Memory B cell (primary cell): ENCODE measurements around the gene OR52A1.
"Not testable (repeated sequence)": the region's sequence is repeated elsewhere in the genome, so short reads cannot be mapped to it uniquely, and the experiment has no call there.

Source experiments
- ATAC-seq: fragments of 150-1000 bp; cut with Tn5 transposase; 2 replicates; pipeline ENCODE4 v1.10.0; 2021; ENCODE audit warnings: low read depth, mild to moderate bottlenecking, moderate library complexity
- DNase-seq, 2 donors: peaks; one replicate each; pipeline ENCODE4 v3.0.0; 2022; ENCODE audit warnings: low spot score in 2 of 2
- H3K27ac Mint-ChIP-seq: one replicate; pipeline ENCODE4 v1.8.0; 2022; ENCODE audit warnings: mild to moderate bottlenecking, moderate library complexity, mixed read lengths
- H3K27me3 Mint-ChIP-seq: one replicate; pipeline ENCODE4 v1.8.0; 2022; ENCODE audit warnings: mixed read lengths
- H3K36me3 Mint-ChIP-seq: one replicate; pipeline ENCODE4 v1.8.0; 2022; ENCODE audit warnings: mild to moderate bottlenecking, mixed read lengths
- H3K4me1 Mint-ChIP-seq: one replicate; pipeline ENCODE4 v1.8.0; 2022; ENCODE audit warnings: mixed read lengths
- H3K4me3 Mint-ChIP-seq: one replicate; pipeline ENCODE4 v1.8.0; 2022; ENCODE audit warnings: mild to moderate bottlenecking, moderate library complexity, mixed read lengths
- H3K9me3 Mint-ChIP-seq: one replicate; pipeline ENCODE4 v1.8.0; 2022; ENCODE audit warnings: mixed read lengths

OR52A1 gene

DNA sequence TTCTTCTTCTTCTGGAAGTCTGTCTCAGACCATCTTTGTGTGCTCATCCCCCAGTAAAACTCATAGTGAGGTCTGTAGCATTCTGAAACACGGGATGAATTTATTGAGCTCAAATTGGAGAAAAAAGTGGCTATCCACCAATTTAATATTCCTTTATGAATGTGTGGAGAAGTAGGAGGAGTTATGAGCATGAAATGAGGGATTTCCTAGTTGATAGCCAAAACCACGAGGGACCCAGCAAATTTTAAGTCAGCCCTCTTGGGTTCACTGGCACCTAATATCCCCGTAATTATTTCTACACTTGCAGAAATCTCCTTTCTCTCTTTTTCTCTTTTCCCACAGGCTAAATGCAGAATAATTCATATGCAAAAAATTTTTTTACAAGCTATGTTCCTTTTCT is at the start of gene OR52A1:
Gene OR52A1, minus strand, starts transcription at position 101 of the 400 bp plus-strand sequence. CDS start 2,388 bp downstream, outside the sequence.
- no peak for ATAC-seq
- no peak within 1 kb of the TSS for H3K4me3 Mint-ChIP-seq
- H3K9me3 Mint-ChIP-seq = no peaks in the 10 kb centered on the region
- no peaks in the 10 kb centered on the region for H3K36me3 Mint-ChIP-seq
- H3K4me1 Mint-ChIP-seq = no peaks in the 10 kb centered on the region
- no peak within 1 kb of the TSS for H3K27ac Mint-ChIP-seq
- no peak for DNase-seq
- peaks cover 2% of the 10 kb centered on the region for H3K27me3 Mint-ChIP-seq

DNA sequence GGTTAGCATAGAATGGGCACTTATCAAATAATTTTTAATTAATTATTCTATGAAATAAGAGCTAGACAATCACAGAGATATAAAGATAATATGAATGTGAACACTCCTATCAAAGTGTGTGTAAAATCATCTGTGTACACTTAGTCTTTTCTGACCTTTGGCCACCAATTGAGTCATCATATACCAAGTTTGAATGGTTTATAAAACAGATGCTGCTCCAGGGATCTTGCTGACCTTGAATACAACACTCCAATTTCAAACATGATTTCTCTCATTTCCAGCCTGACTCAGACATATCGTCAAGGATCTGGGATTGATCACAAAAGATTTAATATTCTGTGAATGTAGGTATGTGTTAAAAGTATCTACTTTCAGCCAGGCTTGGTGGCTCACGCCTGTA is 48.8 kb upstream of the OR52A1 start:
- peaks cover 5% of the 10 kb centered on the region for H3K27me3 Mint-ChIP-seq
- no peak for DNase-seq
- no peak for ATAC-seq
- no peak overlapping the region for H3K4me3 Mint-ChIP-seq
- H3K4me1 Mint-ChIP-seq = no peaks in the 10 kb centered on the region
- no peak overlapping the region for H3K27ac Mint-ChIP-seq
- H3K9me3 Mint-ChIP-seq = no peaks in the 10 kb centered on the region
- no peaks in the 10 kb centered on the region for H3K36me3 Mint-ChIP-seq

DNA sequence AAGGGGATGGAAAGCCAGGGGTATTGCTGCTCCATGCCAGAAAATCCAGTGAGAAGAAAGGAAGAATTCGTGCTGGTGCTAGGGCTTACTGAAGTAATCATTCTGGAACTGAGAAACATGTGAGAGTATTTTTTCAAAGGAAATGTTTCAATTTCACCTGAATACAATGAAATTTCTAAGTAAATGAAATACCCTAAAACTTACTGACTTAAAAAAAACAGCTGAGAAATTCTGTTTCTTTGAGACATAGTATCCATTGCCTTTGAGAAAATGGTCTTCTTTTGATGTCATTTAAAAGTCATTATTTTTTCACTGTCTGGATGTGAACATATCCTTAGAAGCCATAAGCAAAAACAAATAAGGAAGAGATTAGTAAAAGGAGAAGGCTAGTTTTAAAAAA is 46.0 kb upstream of the OR52A1 start, which contains the start of gene OR51V1:
Gene OR51V1, minus strand, starts transcription at position 101 of the 400 bp plus-strand sequence. Its CDS starts 0 bp downstream, at position 101.
- Mint-ChIP-seq H3K9me3 (no peaks in the 10 kb centered on the region), H3K27me3 (peaks cover 5% of the 10 kb centered on the region)
- ATAC-seq = no peak

DNA sequence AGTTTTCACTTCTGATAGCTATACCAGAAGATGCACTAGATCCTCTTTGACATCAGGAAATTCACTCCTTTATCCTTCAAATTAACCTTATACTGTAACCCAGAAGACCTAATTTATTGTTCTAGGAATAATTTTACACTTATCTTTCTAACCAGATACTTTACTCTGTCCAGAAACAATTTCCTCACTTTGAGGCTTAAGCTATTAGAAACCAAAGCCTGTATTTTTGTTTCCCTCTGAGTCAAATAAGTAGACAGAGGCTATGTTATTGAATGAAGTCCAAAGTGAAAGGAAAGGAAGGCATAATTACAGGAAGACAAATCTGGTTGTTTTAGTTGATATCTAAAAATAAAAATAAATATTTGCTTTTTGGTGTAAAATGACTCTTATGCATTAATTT is 43.7 kb upstream of the OR52A1 start:
- H3K9me3 Mint-ChIP-seq = no peaks in the 10 kb centered on the region
- H3K4me1 Mint-ChIP-seq = no peaks in the 10 kb centered on the region
- H3K27me3 Mint-ChIP-seq = peaks cover 5% of the 10 kb centered on the region
- no peak for DNase-seq
- no peak for ATAC-seq
- H3K27ac Mint-ChIP-seq = no peak overlapping the region
- H3K36me3 Mint-ChIP-seq = no peaks in the 10 kb centered on the region
- H3K4me3 Mint-ChIP-seq = no peak overlapping the region

More for the DNA sequence above, 46.0 kb upstream of the OR52A1 start, which contains the start of gene OR51V1:
- H3K4me1 Mint-ChIP-seq = no peaks in the 10 kb centered on the region
- no peak within 1 kb of the TSS for H3K27ac Mint-ChIP-seq
- H3K4me3 Mint-ChIP-seq = no peak within 1 kb of the TSS
- H3K36me3 Mint-ChIP-seq = no peaks in the 10 kb centered on the region
- DNase-seq = no peak

DNA sequence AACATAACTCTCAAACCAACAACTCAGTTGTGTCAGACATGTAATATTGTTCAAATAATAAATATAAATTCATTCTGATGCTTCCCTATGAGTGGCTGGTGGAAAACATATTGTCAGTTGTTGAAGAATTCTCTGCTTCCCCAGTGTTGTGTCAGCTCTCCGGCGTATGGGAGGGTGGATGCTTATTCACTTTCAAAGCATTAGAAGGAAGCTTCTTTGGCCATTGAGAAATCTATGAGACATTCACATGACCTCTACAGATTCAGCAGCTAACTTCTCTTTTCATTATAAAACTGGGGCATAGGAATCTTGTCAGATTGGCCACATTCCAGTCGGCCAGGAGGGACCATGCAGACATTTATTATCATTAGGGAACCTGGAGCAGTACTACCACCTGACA is 43.0 kb upstream of the OR52A1 start:
- no peaks in the 10 kb centered on the region for H3K4me1 Mint-ChIP-seq
- H3K4me3 Mint-ChIP-seq = no peak overlapping the region
- H3K36me3 Mint-ChIP-seq = no peaks in the 10 kb centered on the region
- H3K27ac Mint-ChIP-seq = no peak overlapping the region
- no peak for DNase-seq
- peaks cover 2% of the 10 kb centered on the region for H3K9me3 Mint-ChIP-seq
- ATAC-seq = no peak
- peaks cover 5% of the 10 kb centered on the region for H3K27me3 Mint-ChIP-seq

DNA sequence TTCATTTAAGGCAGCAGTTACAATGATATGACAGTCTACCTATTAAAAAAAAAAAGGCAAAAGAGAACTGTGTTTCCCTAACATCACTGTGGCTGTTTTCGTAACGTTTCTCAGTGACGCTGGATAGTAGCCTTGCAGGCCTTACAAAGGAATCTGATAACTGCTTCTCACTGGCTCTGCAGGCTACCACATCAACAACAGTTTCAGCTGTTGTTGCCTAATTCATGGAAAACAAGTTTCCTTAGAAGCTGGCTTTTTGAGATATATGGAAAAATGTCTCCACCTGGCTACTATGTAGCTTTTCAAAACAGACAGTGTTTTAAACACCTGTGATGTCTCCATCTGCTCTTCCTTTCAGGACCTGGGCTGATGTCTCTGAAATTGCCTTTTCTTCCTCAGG is 42.2 kb upstream of the OR52A1 start:
- Mint-ChIP-seq H3K27me3 (peaks cover 4% of the 10 kb centered on the region), H3K9me3 (peaks cover 2% of the 10 kb centered on the region), H3K36me3 (no peaks in the 10 kb centered on the region), H3K4me3 (no peak overlapping the region), H3K4me1 (no peaks in the 10 kb centered on the region), H3K27ac (no peak overlapping the region)
- DNase-seq (no peak), ATAC-seq (no peak)

DNA sequence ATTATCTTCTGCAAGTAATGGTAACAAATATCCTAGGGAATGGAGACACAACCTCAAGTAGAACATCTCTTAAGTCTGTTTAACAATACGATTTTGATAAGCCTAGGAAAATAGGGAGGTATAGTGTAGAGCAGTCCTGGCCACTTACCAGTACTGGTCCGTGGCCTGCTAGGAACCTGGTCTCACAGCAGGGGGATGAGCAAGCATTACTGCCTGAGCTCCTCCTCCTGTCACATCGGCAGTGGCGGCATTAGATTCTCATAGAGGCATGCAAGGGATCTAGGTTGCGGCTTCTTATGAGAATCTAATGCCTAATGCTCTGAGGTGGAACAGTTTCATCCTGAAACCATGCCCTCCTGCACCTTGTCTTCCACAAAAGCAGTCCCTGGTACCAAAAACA is 41.5 kb upstream of the OR52A1 start:
- H3K4me1 Mint-ChIP-seq = no peaks in the 10 kb centered on the region
- no peak overlapping the region for H3K27ac Mint-ChIP-seq
- peaks cover 4% of the 10 kb centered on the region for H3K27me3 Mint-ChIP-seq
- no peaks in the 10 kb centered on the region for H3K36me3 Mint-ChIP-seq
- H3K4me3 Mint-ChIP-seq = no peak overlapping the region
- H3K9me3 Mint-ChIP-seq = peaks cover 4% of the 10 kb centered on the region
- ATAC-seq (no peak), DNase-seq (no peak)

DNA sequence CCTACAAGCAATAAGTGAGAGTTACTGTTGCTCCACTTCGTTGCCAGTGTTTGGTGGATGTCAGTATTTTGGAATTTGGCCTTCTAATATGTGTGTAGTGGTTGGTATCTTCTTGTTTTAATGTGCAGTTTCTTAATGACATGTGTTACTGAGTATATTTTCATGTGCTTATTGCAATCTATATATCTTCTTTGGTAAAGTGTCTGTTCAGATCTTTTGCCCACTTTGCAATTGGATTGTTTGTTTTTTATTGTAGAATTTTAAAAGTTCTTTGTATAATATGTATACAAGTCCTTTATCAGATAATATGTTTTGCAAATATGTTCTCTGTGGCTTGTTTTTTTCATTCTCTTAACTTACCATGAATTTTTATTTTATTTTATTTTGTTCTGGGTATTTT is 38.2 kb upstream of the OR52A1 start:
- DNase-seq (no peak), ATAC-seq (no peak)
- H3K9me3 Mint-ChIP-seq = peaks cover 7% of the 10 kb centered on the region
- no peak overlapping the region for H3K27ac Mint-ChIP-seq
- H3K27me3 Mint-ChIP-seq = no peaks in the 10 kb centered on the region
- no peaks in the 10 kb centered on the region for H3K36me3 Mint-ChIP-seq
- no peaks in the 10 kb centered on the region for H3K4me1 Mint-ChIP-seq
- no peak overlapping the region for H3K4me3 Mint-ChIP-seq

DNA sequence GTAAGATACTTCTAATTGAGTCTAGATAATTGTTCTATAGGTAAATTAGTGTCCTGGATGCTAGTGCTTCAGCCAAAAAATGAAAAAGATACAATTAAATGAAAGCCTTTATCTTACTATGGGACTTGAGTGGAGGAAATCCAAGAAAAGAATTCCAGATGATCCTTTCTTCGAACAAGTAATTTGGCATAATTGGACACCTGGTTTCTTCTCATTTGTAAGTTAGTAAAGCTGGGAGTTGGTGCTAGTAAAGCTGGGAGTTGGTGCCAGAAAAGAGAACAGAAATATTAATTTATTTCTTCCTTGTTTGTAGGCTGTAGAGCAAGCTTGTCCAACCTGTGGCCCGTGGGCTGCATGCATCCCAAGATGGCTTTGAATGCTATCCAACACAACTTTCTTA is 33.6 kb upstream of the OR52A1 start:
- Mint-ChIP-seq H3K4me3 (no peak overlapping the region), H3K27me3 (peaks cover 2% of the 10 kb centered on the region), H3K27ac (no peak overlapping the region), H3K9me3 (peaks cover 7% of the 10 kb centered on the region), H3K4me1 (no peaks in the 10 kb centered on the region), H3K36me3 (no peaks in the 10 kb centered on the region)
- DNase-seq (no peak), ATAC-seq (no peak)

DNA sequence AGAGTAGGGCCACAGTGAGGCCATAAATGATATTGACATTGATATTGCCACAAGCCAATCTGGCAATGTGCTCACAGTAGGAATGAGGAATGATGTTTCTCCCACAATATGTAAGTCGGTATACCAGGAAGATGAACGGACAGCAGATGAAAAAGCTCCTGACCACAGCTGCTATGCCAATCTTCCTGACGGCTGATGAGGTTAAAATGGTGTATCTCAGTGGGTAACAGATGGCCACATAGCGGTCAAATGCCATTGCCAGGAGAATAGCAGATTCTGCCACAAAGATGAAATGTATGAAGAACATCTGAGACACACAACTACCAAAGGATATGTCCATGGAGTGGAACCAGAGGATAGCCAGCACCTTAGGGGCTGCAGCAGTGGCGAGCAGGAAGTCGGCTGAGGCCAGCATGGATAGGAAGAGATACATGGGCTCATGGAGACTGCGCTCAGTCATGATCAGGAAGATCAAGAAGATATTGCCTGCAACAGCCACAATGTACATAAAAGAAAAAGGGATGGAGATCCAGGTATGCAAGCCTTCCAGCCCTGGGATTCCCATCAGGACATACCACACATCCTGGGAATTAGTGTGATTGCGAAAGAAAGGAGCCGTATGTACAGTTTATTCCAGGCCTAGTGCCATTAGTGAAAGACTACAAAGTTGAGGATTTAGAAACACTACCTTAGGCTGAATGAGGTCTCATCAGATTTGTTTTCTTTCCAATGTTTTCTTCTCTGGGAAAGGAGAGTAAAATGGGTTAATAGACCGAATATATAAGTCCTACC is 23.7 kb upstream of the OR52A1 start:
- Mint-ChIP-seq H3K4me1 (no peaks in the 10 kb centered on the region), H3K27ac (no peak overlapping the region), H3K4me3 (no peak overlapping the region)

DNA sequence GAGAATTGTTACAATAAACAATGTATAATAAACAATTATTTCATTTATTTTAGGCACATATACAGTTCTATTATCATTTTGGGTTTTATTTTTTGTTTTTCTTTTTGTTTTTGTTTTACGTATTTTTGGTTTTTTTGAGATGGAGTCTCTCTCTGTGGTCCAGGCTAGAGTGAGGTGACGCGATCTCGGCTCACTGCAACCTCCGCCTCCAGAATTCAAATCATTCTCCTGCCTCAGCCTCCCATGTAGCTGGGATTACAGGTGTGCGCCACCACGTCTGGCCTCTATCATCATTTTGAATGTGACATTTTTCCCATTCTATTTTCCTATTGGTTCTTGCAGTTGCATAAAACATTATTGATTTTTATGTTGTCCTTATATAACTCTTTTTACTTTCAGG is 20.4 kb upstream of the OR52A1 start:
- Mint-ChIP-seq H3K4me1 (no peaks in the 10 kb centered on the region), H3K36me3 (no peaks in the 10 kb centered on the region), H3K27me3 (peaks cover 2% of the 10 kb centered on the region), H3K4me3 (no peak overlapping the region), H3K9me3 (peaks cover 3% of the 10 kb centered on the region), H3K27ac (no peak overlapping the region)
- ATAC-seq (no peak), DNase-seq (no peak)

More for the DNA sequence above, 23.7 kb upstream of the OR52A1 start:
- H3K9me3 Mint-ChIP-seq = peaks cover 3% of the 10 kb centered on the region
- ATAC-seq = no peak
- peaks cover 4% of the 10 kb centered on the region for H3K27me3 Mint-ChIP-seq
- no peaks in the 10 kb centered on the region for H3K36me3 Mint-ChIP-seq
- no peak for DNase-seq

DNA sequence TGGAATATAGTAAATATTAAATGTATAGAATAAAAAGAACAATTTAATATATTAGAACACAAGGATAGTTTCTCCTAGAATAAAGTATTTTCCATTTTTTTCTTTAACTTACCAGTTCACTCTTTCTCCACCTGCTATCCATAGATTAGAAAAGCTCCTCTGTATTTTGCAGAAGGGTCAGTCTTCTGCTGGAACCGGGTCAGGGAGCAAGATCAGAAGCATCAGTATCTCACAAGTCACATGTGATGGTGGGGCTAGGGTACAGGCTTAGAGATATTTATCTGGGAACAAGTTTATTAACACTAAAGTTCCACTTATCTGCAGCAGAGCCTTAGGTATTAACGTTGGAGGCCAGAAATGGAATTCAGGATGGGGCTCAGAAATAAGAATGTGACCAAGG is 17.3 kb upstream of the OR52A1 start:
- no peak overlapping the region for H3K27ac Mint-ChIP-seq
- ATAC-seq (no peak), DNase-seq (no peak)
- H3K36me3 Mint-ChIP-seq = no peaks in the 10 kb centered on the region
- H3K27me3 Mint-ChIP-seq = no peaks in the 10 kb centered on the region
- H3K9me3 Mint-ChIP-seq = peaks cover 3% of the 10 kb centered on the region
- no peak overlapping the region for H3K4me3 Mint-ChIP-seq
- no peaks in the 10 kb centered on the region for H3K4me1 Mint-ChIP-seq

DNA sequence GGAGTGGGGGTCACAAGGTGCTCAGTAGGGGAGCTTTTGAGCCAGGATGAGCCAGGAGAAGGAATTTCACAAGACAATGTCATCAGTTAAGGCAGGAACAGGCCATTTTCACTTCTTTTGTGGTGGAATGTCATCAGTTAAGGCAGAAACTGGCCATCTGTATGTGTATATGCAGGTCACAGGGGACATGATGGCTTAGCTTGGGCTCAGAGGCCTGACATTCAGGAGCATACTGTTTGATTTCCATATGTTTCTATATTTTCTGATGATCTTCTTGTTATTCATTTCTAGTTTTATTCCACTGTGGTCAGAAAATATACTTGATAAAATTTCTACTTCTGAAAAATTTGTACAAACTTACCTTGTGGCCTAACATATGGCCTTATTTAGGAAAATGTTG is 11.3 kb upstream of the OR52A1 start:
- H3K27ac Mint-ChIP-seq, H3K36me3 Mint-ChIP-seq, H3K4me3 Mint-ChIP-seq, DNase-seq, H3K4me1 Mint-ChIP-seq, H3K27me3 Mint-ChIP-seq, H3K9me3 Mint-ChIP-seq, ATAC-seq: not testable (repeated sequence)

DNA sequence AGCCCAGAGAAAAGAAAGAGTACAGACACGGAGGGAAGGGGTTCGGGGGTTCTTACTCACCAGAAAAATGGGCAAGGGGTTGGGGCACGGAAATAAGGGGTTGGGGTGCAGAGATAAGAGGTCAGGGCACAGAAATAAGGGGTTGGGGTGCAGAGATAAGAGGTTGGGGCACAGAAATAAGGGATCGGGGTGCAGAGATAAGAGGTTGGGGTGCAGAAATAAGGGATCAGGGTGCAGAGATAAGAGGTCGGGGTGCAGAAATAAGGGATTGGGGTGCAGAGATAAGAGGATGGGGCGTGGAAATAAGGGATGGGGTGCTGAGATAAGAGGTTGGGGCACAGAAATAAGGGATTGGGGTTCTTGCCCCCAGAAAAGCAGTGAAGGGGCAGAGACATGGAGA is 10.2 kb upstream of the OR52A1 start:
- DNase-seq, ATAC-seq, H3K27me3 Mint-ChIP-seq, H3K4me1 Mint-ChIP-seq, H3K4me3 Mint-ChIP-seq, H3K9me3 Mint-ChIP-seq, H3K27ac Mint-ChIP-seq, H3K36me3 Mint-ChIP-seq: not testable (repeated sequence)

DNA sequence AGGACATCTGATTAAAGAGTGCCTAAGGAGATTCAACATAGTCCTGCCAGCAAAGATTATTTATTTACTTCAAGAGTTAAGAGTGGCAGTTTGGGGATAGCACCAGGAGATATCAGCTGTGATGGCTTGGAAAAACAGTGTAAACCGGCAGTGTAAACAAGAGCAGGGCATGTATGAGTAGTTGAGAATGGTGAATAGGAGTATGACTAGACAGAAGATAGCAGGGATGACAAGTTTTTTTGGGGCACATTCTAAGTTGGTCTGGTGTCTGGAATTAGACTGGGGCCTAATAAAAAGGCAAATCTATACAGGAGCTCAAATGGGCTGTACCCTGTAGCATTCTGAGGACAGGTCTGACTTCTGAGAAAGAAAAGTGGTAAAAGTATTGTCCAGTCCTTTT is 6.5 kb upstream of the OR52A1 start:
- not testable (repeated sequence) for H3K27me3 Mint-ChIP-seq, H3K27ac Mint-ChIP-seq, H3K4me3 Mint-ChIP-seq, ATAC-seq, H3K36me3 Mint-ChIP-seq, H3K4me1 Mint-ChIP-seq, H3K9me3 Mint-ChIP-seq, DNase-seq
